HG03097 (cell line): Measurements from ENCODE around the gene FAM234A.
"Not testable (repeated sequence)": the region's sequence is repeated elsewhere in the genome, so short reads cannot be mapped to it uniquely, and the experiment has no call there.

Source experiments
- ATAC-seq: cut with Tn5 transposase; IDR thresholded peaks from one replicate; pipeline ENCODE4 v1.9.1; 2021; ENCODE audit not compliant: unreplicated experiment, low FRiP score

The FAM234A gene

GRCh38 chr16:230351-230750 is 4.3 kb upstream of the FAM234A start:
- ATAC-seq, result not testable (repeated sequence)

- ATAC-seq, result no peak
Measured at GRCh38 chr16:230949-231348, 3.7 kb upstream of the FAM234A start.

GRCh38 chr16:239948-240277 is 5.3 kb downstream of the FAM234A start:
- no peak for ATAC-seq

GRCh38 chr16:240559-240958 is 5.9 kb downstream of the FAM234A start:
- no peak for ATAC-seq

GRCh38 chr16:242281-242680 is 7.7 kb downstream of the FAM234A start:
- ATAC-seq, result no peak

- ATAC-seq, result no peak
Measured at GRCh38 chr16:243348-243747, 8.7 kb downstream of the FAM234A start.

GRCh38 chr16:245105-245504 is 10.5 kb downstream of the FAM234A start:
- ATAC-seq, result no peak

- ATAC-seq, result no peak
Measured at GRCh38 chr16:247027-247426, 12.4 kb downstream of the FAM234A start.

GRCh38 chr16:249431-249830 is 14.8 kb downstream of the FAM234A start:
- ATAC-seq, result no peak

GRCh38 chr16:252366-253337 is 18.0 kb downstream of the FAM234A start:
- no peak for ATAC-seq

GRCh38 chr16:253833-254232 is 19.2 kb downstream of the FAM234A start:
- ATAC-seq, result no peak

- no peak for ATAC-seq
Measured at GRCh38 chr16:254461-254860, 19.8 kb downstream of the FAM234A start.

- no peak for ATAC-seq
Measured at GRCh38 chr16:255183-255582, 20.6 kb downstream of the FAM234A start.

GRCh38 chr16:258091-258490 is 23.5 kb downstream of the FAM234A start:
- ATAC-seq, result not testable (repeated sequence)

GRCh38 chr16:259226-259625 is 24.6 kb downstream of the FAM234A start:
- no peak for ATAC-seq

GRCh38 chr16:259814-260253 is 25.2 kb downstream of the FAM234A start:
- ATAC-seq, result no peak

- ATAC-seq, result no peak
Measured at GRCh38 chr16:260326-260725, 25.7 kb downstream of the FAM234A start.

- no peak for ATAC-seq
Measured at GRCh38 chr16:261031-261691, 26.5 kb downstream of the FAM234A start.

- no peak for ATAC-seq
Measured at GRCh38 chr16:262121-262745, 27.6 kb downstream of the FAM234A start.

GRCh38 chr16:263182-263774 is 28.7 kb downstream of the FAM234A start:
- no peak for ATAC-seq

- ATAC-seq, result no peak
Measured at GRCh38 chr16:263944-264343, 29.3 kb downstream of the FAM234A start.
